SH-SY5Y (cell line): ENCODE data around the gene FLT3.

Experiments used
- GATA2 ChIP-seq: IDR thresholded peaks from 2 replicates; pipeline ENCODE4 v1.6.1; 2011; ENCODE audit warnings: mild to moderate bottlenecking, low read depth, low read length
- GATA3 ChIP-seq: IDR thresholded peaks from 2 replicates; pipeline ENCODE4 v1.6.1; 2011; ENCODE audit warnings: low read depth, mild to moderate bottlenecking, low read length, moderate library complexity

GRCh38 chr13:28033894-28034655, 66.3 kb downstream of the FLT3 start:
- no peak for TF ChIP-seq GATA3
- TF ChIP-seq GATA2 = no peak
